GM12892 (cell line): ENCODE results near the gene ACTL7A.

Experiments
- POLR2A ChIP-seq: IDR thresholded peaks from 2 replicates; pipeline ENCODE4 v1.6.1; 2011; ENCODE audit warnings: low read depth, low read length, control low read depth
- POLR2AphosphoS5 ChIP-seq: IDR thresholded peaks from 2 replicates; pipeline ENCODE4 v1.6.1; 2011; ENCODE audit warnings: low read depth, low read length, control low read depth

DNA sequence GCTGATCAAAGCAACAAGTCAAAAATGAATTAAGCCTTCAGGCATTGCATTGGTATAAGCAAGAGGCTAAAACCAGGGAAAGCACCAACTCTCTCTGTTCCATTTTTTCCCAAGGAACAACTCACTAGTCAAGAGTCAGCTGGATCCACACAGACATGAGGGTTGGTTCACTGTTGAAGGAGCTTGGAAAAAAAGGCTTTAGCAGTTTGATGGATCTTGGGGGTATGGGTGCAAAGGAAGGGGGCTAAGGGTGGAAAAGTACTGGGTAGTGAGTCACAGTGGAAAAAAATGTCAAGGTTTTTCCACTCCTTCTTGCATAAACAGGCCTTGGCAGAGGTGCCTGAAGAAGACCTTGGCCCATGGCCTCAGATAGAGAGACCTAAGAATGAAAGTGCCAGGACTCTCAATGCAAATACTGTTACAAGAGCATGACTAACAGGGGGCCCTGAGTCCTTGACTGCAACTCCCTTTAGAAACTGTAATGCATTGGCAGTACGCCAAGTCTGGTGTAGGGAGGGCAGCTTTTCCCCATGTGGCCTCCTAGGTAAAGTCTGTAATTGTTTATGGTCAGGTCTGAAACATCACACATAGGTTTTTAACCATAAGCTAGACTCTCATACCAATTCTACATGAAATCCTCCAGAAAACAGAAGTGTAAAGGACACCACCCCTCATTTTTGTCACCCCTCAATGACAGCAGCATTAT, 23.7 kb downstream of the ACTL7A start:
- TF ChIP-seq POLR2A (no peak), POLR2AphosphoS5 (peak; percentile 39; the same call in 1 of the 2 replicates)
